ENCODE results near the gene GPATCH1.

GPATCH1 gene

DNA sequence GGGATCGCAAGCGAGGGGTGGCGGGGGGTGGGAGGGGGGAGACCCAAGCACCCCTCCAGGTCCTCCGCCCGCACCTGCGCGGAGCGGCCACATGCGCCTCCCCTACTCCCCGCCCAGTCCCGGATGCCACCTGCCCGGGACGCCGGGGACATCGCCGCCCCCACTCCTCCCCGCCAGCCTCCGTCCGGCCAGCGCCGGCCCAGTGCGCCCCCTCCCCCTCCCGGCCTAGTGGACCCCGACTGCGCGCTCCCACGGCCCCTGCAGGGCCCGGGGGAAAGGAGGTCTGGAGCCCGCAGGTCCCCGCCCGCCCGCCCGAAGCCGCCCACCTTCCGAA, 16.6 kb upstream of the GPATCH1 start:
- peak; percentile 75 for DNase-seq (ENCODE audit: low spot score)
- in situ Hi-C loops (cut with MboI; ENCODE audit: low sequenced_read_pairs, unreplicated experiment): no loop called here
- TF ChIP-seq, protein P1, sequence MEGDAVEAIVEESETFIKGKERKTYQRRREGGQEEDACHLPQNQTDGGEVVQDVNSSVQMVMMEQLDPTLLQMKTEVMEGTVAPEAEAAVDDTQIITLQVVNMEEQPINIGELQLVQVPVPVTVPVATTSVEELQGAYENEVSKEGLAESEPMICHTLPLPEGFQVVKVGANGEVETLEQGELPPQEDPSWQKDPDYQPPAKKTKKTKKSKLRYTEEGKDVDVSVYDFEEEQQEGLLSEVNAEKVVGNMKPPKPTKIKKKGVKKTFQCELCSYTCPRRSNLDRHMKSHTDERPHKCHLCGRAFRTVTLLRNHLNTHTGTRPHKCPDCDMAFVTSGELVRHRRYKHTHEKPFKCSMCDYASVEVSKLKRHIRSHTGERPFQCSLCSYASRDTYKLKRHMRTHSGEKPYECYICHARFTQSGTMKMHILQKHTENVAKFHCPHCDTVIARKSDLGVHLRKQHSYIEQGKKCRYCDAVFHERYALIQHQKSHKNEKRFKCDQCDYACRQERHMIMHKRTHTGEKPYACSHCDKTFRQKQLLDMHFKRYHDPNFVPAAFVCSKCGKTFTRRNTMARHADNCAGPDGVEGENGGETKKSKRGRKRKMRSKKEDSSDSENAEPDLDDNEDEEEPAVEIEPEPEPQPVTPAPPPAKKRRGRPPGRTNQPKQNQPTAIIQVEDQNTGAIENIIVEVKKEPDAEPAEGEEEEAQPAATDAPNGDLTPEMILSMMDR (IDR thresholded peaks at IDR 0.05; ENCODE audit: borderline replicate concordance, control extremely low read depth, extremely low read depth, insufficient read depth, missing control alignments): no peak

GRCh38 chr19:33064792-33065550, 16.0 kb upstream of the GPATCH1 start, which contains the start of gene RHPN2:
TSS of gene RHPN2 (minus strand) at chr19:33064888. CDS start at chr19:33064852, 36 bp downstream.
- peak; percentile 94 for DNase-seq (ENCODE audit: low spot score)
- in situ Hi-C loops (cut with MboI; ENCODE audit: low sequenced_read_pairs, unreplicated experiment): no loop called here
- TF ChIP-seq, protein P1 (IDR thresholded peaks at IDR 0.05; ENCODE audit: borderline replicate concordance, control extremely low read depth, extremely low read depth, insufficient read depth, missing control alignments): no peak

DNA sequence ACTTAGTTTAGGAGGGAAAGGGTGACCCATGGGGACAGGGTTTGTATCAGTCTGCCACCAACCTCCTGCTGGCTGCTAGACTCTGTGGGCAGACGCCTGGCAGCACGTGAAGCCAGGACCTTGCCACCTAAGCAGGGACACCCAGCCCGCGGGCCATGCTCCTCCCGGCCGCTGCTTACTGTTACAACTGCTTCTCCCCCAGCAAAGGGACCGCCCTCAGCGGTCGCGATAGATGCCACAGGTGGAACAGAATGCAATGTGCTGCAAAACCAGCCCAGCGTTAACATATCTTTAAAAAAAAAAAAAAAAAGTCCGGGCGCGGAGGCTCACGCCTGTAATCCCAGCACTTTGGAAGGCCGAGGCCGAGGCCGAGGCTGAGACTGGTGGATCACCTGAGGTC, 14.4 kb upstream of the GPATCH1 start:
- in situ Hi-C loops (cut with MboI; ENCODE audit: low sequenced_read_pairs, unreplicated experiment): no loop called here
- DNase-seq (ENCODE audit: low spot score): no peak
- TF ChIP-seq, protein P1 (IDR thresholded peaks at IDR 0.05; ENCODE audit: borderline replicate concordance, control extremely low read depth, extremely low read depth, insufficient read depth, missing control alignments): no peak

GRCh38 chr19:33067121-33067520, 13.9 kb upstream of the GPATCH1 start:
- TF ChIP-seq, protein P1 (IDR thresholded peaks at IDR 0.05; ENCODE audit: borderline replicate concordance, control extremely low read depth, extremely low read depth, insufficient read depth, missing control alignments): no peak
- no peak for DNase-seq (ENCODE audit: low spot score)
- in situ Hi-C loops (cut with MboI; ENCODE audit: low sequenced_read_pairs, unreplicated experiment): no loop called here

DNA sequence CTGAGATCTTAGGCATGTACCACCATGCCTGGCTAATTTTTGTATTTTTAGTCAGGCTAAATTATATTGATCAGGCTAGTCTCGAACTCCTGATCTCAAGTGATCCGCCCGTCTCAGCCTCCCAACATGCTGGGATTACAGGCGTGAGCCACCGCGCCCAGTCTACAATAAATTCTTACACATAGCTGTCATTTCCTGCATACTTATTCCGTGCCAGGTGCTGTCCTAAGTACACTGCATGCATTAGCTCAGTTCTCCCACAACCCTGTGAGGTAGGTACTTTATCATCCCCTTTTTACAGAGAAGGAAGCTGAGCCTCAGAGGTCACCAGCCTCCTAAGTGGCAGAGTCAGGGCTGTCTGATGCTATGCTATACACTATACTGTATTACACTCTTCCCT, 9.1 kb upstream of the GPATCH1 start:
- TF ChIP-seq, protein P1 (IDR thresholded peaks at IDR 0.05; ENCODE audit: borderline replicate concordance, control extremely low read depth, extremely low read depth, insufficient read depth, missing control alignments): no peak
- no peak for DNase-seq (ENCODE audit: low spot score)
- in situ Hi-C loops (cut with MboI; ENCODE audit: low sequenced_read_pairs, unreplicated experiment): no loop called here

- in situ Hi-C loops (cut with MboI; ENCODE audit: low sequenced_read_pairs, unreplicated experiment): no loop called here
- TF ChIP-seq, protein P1 (IDR thresholded peaks at IDR 0.05; ENCODE audit: borderline replicate concordance, control extremely low read depth, extremely low read depth, insufficient read depth, missing control alignments): no peak
- no peak for DNase-seq (ENCODE audit: low spot score)
These were observed 5.5 kb upstream of the GPATCH1 start for GRCh38 chr19:33075519-33075918.

Measured in GM13976 (cell line).